Measurements from ENCODE around the gene TMEFF2. TPM values are rescaled to one million over a fixed set of nuclear protein-coding genes. Genes with fewer than 3 reads are reported as not detected.
A peak's percentile ranks its signal among the peaks of the same experiment; 100 is the strongest.

TMEFF2 gene
- total and polyA plus RNA-seq, 2 experiments from 2014 or later, result 0.13 TPM; not detected in 1

- in situ Hi-C loops (cut with MboI), result no loop called here
Measured at GRCh38 chr2:192002418-192002817, 192.3 kb downstream of the TMEFF2 start.

GRCh38 chr2:192000196-192000980 is 194.3 kb downstream of the TMEFF2 start:
- no peaks in the 10 kb centered on the region for H3K9me2 ChIP-seq (ENCODE audit: insufficient read depth)
- no peak overlapping the region for H3K9ac ChIP-seq
- no peaks in the 10 kb centered on the region for H3F3A ChIP-seq (ENCODE audit: insufficient read depth)
- TF ChIP-seq EZH2 (IDR thresholded peaks at IDR 0.05; ENCODE audit: insufficient read depth, poor library complexity, severe bottlenecking) (no peak), EZH2phosphoT487 (IDR thresholded peaks at IDR 0.05; ENCODE audit: insufficient read depth, low read depth) (no peak)
- no peak overlapping the region for H3K4me2 ChIP-seq (ENCODE audit: unreplicated experiment)
- WGBS, 2 experiments (ENCODE audit: low coverage in 1 of 2, low lambda C conversion rate in 2 of 2, missing lambda C conversion rate in 2 of 2), result 91 to 100% methylated on average over 1 of the region's 1 CpG
- DNase-seq, result no peak
- peaks cover 8% of the 10 kb centered on the region; the same call in 1 of the 2 replicates for H3K4me1 ChIP-seq (ENCODE audit: insufficient read depth)
- in situ Hi-C loops (cut with MboI), result no loop called here
- no peaks in the 10 kb centered on the region for H3K9me3 ChIP-seq (ENCODE audit: low read depth)
- H3K4me3 ChIP-seq, result no peak overlapping the region
- no peaks in the 10 kb centered on the region for H4K20me1 ChIP-seq (ENCODE audit: insufficient read depth)
- no peak overlapping the region for H3K27ac ChIP-seq
- H3K36me3 ChIP-seq (ENCODE audit: low read depth), result no peaks in the 10 kb centered on the region
- H2AFZ ChIP-seq, result no peak overlapping the region
- no peaks in the 10 kb centered on the region for H3K79me2 ChIP-seq (ENCODE audit: insufficient read depth)
- H3K27me3 ChIP-seq (replicated peaks; ENCODE audit: insufficient read depth), result no peaks in the 10 kb centered on the region

More at GRCh38 chr2:192002418-192002817, 192.3 kb downstream of the TMEFF2 start:
- no peak overlapping the region for H3K4me3 ChIP-seq
- no peaks in the 10 kb centered on the region for H3K36me3 ChIP-seq (ENCODE audit: low read depth)
- H3K9me2 ChIP-seq (ENCODE audit: insufficient read depth), result no peaks in the 10 kb centered on the region
- peaks cover 8% of the 10 kb centered on the region; the same call in 1 of the 2 replicates for H3K4me1 ChIP-seq (ENCODE audit: insufficient read depth)
- H3F3A ChIP-seq (ENCODE audit: insufficient read depth), result no peaks in the 10 kb centered on the region
- WGBS, 2 experiments (ENCODE audit: low coverage in 1 of 2, low lambda C conversion rate in 2 of 2, missing lambda C conversion rate in 2 of 2), result 92 to 95% methylated on average over 8 of the region's 8 CpGs
- H3K9ac ChIP-seq, result no peak overlapping the region
- no peak overlapping the region for H3K4me2 ChIP-seq (ENCODE audit: unreplicated experiment)
- H3K9me3 ChIP-seq (ENCODE audit: low read depth), result no peaks in the 10 kb centered on the region
- no peak for DNase-seq
- no peaks in the 10 kb centered on the region for H3K79me2 ChIP-seq (ENCODE audit: insufficient read depth)
- H3K27ac ChIP-seq, result no peak overlapping the region
- no peaks in the 10 kb centered on the region for H4K20me1 ChIP-seq (ENCODE audit: insufficient read depth)
- no peak for TF ChIP-seq EZH2phosphoT487 (IDR thresholded peaks at IDR 0.05; ENCODE audit: insufficient read depth, low read depth)
- no peak for TF ChIP-seq EZH2 (IDR thresholded peaks at IDR 0.05; ENCODE audit: insufficient read depth, poor library complexity, severe bottlenecking)
- H3K27me3 ChIP-seq (replicated peaks; ENCODE audit: insufficient read depth), result no peaks in the 10 kb centered on the region
- no peak overlapping the region for H2AFZ ChIP-seq

- no peak overlapping the region for H3K4me2 ChIP-seq (ENCODE audit: unreplicated experiment)
- H4K20me1 ChIP-seq (ENCODE audit: insufficient read depth), result no peaks in the 10 kb centered on the region
- no peaks in the 10 kb centered on the region for H3K36me3 ChIP-seq (ENCODE audit: low read depth)
- TF ChIP-seq EZH2phosphoT487 (IDR thresholded peaks at IDR 0.05; ENCODE audit: insufficient read depth, low read depth), result no peak
- no peak for TF ChIP-seq EZH2 (IDR thresholded peaks at IDR 0.05; ENCODE audit: insufficient read depth, poor library complexity, severe bottlenecking)
- no peak overlapping the region for H2AFZ ChIP-seq
- no peaks in the 10 kb centered on the region for H3K27me3 ChIP-seq (replicated peaks; ENCODE audit: insufficient read depth)
- H3K9me2 ChIP-seq (ENCODE audit: insufficient read depth), result no peaks in the 10 kb centered on the region
- in situ Hi-C loops (cut with MboI), result no loop called here
- DNase-seq, result no peak
- H3K9me3 ChIP-seq (ENCODE audit: low read depth), result no peaks in the 10 kb centered on the region
- H3K9ac ChIP-seq, result no peak overlapping the region
- H3K4me1 ChIP-seq (ENCODE audit: insufficient read depth), result 0 out of 2 replicates have a peak, but pooled peaks cover under 1% of the 10 kb centered on the region
- no peaks in the 10 kb centered on the region for H3K79me2 ChIP-seq (ENCODE audit: insufficient read depth)
- WGBS, 2 experiments (ENCODE audit: low coverage in 1 of 2, low lambda C conversion rate in 2 of 2, missing lambda C conversion rate in 2 of 2), result 57 to 58% methylated on average over 4 of the region's 4 CpGs
- H3K4me3 ChIP-seq, result no peak overlapping the region
- no peak overlapping the region for H3K27ac ChIP-seq
- H3F3A ChIP-seq (ENCODE audit: insufficient read depth), result no peaks in the 10 kb centered on the region
Measured at GRCh38 chr2:191999101-191999841, 195.5 kb downstream of the TMEFF2 start.

GRCh38 chr2:191995285-191995684 is 199.4 kb downstream of the TMEFF2 start:
- H3K27me3 ChIP-seq (replicated peaks; ENCODE audit: insufficient read depth), result no peaks in the 10 kb centered on the region
- 51 to 55% methylated on average over 2 of the region's 2 CpGs for WGBS, 2 experiments (ENCODE audit: low coverage in 1 of 2, low lambda C conversion rate in 2 of 2, missing lambda C conversion rate in 2 of 2)
- H3K4me3 ChIP-seq, result no peak overlapping the region
- no peaks in the 10 kb centered on the region for H3K9me3 ChIP-seq (ENCODE audit: low read depth)
- no peak overlapping the region for H3K4me2 ChIP-seq (ENCODE audit: unreplicated experiment)
- H3F3A ChIP-seq (ENCODE audit: insufficient read depth), result no peaks in the 10 kb centered on the region
- no peak for TF ChIP-seq EZH2 (IDR thresholded peaks at IDR 0.05; ENCODE audit: insufficient read depth, poor library complexity, severe bottlenecking)
- no peak for TF ChIP-seq EZH2phosphoT487 (IDR thresholded peaks at IDR 0.05; ENCODE audit: insufficient read depth, low read depth)
- H3K9me2 ChIP-seq (ENCODE audit: insufficient read depth), result no peaks in the 10 kb centered on the region
- H3K27ac ChIP-seq, result no peak overlapping the region
- peak overlapping the region; percentile 14; the same call in 1 of the 2 replicates for H2AFZ ChIP-seq
- peak; percentile 26 for DNase-seq
- in situ Hi-C loops (cut with MboI), result no loop called here
- no peak overlapping the region for H3K9ac ChIP-seq
- H4K20me1 ChIP-seq (ENCODE audit: insufficient read depth), result no peaks in the 10 kb centered on the region
- H3K36me3 ChIP-seq (ENCODE audit: low read depth), result no peaks in the 10 kb centered on the region
- H3K79me2 ChIP-seq (ENCODE audit: insufficient read depth), result no peaks in the 10 kb centered on the region
- no peaks in the 10 kb centered on the region for H3K4me1 ChIP-seq (ENCODE audit: insufficient read depth)

Data from GM23248 (cell line).